Measurements from ENCODE around the gene MSI2. TPM values are rescaled to one million over a fixed set of nuclear protein-coding genes. Genes with fewer than 3 reads are reported as not detected.

Gene MSI2
- polyA plus RNA-seq, 1 experiment = 9.2 TPM

GRCh38 chr17:57636274-57636673 lies 380.0 kb downstream of the MSI2 start:
- H3K27me3 ChIP-seq (ENCODE audit: control insufficient read depth, insufficient read depth, low read length) = no peaks in the 10 kb centered on the region
- H3K36me3 ChIP-seq (ENCODE audit: control insufficient read depth, insufficient read depth, low read length) = no peaks in the 10 kb centered on the region
- POLR2A ChIA-PET = no interaction called here
- TF ChIP-seq CTCF (IDR thresholded peaks at IDR 0.05; ENCODE audit: insufficient read depth, low read depth, low read length) = no peak
- no peak for DNase-seq (ENCODE audit: low read depth)
- no peak overlapping the region for H3K4me3 ChIP-seq (ENCODE audit: low read depth, low read length)
- CTCF ChIA-PET = interaction anchor here (1.7 kb wide), 1 partner anchor 10 kb away, joined by 5 read pairs; no protein-coding TSS in a partner anchor

GRCh38 chr17:57636985-57637665 lies 380.8 kb downstream of the MSI2 start:
- TF ChIP-seq CTCF (IDR thresholded peaks at IDR 0.05; ENCODE audit: insufficient read depth, low read depth, low read length) = no peak
- Histone ChIP-seq H3K36me3 (ENCODE audit: control insufficient read depth, insufficient read depth, low read length) (no peaks in the 10 kb centered on the region), H3K4me3 (ENCODE audit: low read depth, low read length) (no peak overlapping the region), H3K27me3 (ENCODE audit: control insufficient read depth, insufficient read depth, low read length) (no peaks in the 10 kb centered on the region)
- CTCF ChIA-PET = interaction anchor here (1.7 kb wide), 1 partner anchor 9 kb away, joined by 5 read pairs; no protein-coding TSS in a partner anchor
- DNase-seq (ENCODE audit: low read depth) = no peak
- POLR2A ChIA-PET = no interaction called here

GRCh38 chr17:57637666-57638010 lies 381.3 kb downstream of the MSI2 start:
- H3K27me3 ChIP-seq (ENCODE audit: control insufficient read depth, insufficient read depth, low read length) = no peaks in the 10 kb centered on the region
- CTCF ChIA-PET = interaction anchor here (1.2 to 1.7 kb wide), 2 partner anchors 9 to 34 kb away, joined by 3 to 5 read pairs; no protein-coding TSS in a partner anchor
- DNase-seq (ENCODE audit: low read depth) = no peak
- no peak overlapping the region for H3K4me3 ChIP-seq (ENCODE audit: low read depth, low read length)
- no peak for TF ChIP-seq CTCF (IDR thresholded peaks at IDR 0.05; ENCODE audit: insufficient read depth, low read depth, low read length)
- POLR2A ChIA-PET = no interaction called here
- no peaks in the 10 kb centered on the region for H3K36me3 ChIP-seq (ENCODE audit: control insufficient read depth, insufficient read depth, low read length)

GRCh38 chr17:57638284-57638683 lies 382.0 kb downstream of the MSI2 start:
- H3K36me3 ChIP-seq (ENCODE audit: control insufficient read depth, insufficient read depth, low read length) = no peaks in the 10 kb centered on the region
- POLR2A ChIA-PET = no interaction called here
- no peak for TF ChIP-seq CTCF (IDR thresholded peaks at IDR 0.05; ENCODE audit: insufficient read depth, low read depth, low read length)
- H3K27me3 ChIP-seq (ENCODE audit: control insufficient read depth, insufficient read depth, low read length) = no peaks in the 10 kb centered on the region
- CTCF ChIA-PET = interaction anchor here (1.2 to 1.7 kb wide), 2 partner anchors 8 to 34 kb away, joined by 3 to 5 read pairs; no protein-coding TSS in a partner anchor
- no peak for DNase-seq (ENCODE audit: low read depth)
- no peak overlapping the region for H3K4me3 ChIP-seq (ENCODE audit: low read depth, low read length)

GRCh38 chr17:57639381-57639780 lies 383.1 kb downstream of the MSI2 start:
- DNase-seq (ENCODE audit: low read depth) = no peak

More at GRCh38 chr17:57639381-57639780, 383.1 kb downstream of the MSI2 start:
- POLR2A ChIA-PET = no interaction called here
- Histone ChIP-seq H3K4me3 (ENCODE audit: low read depth, low read length) (no peak overlapping the region), H3K36me3 (ENCODE audit: control insufficient read depth, insufficient read depth, low read length) (no peaks in the 10 kb centered on the region), H3K27me3 (ENCODE audit: control insufficient read depth, insufficient read depth, low read length) (no peaks in the 10 kb centered on the region)
- CTCF ChIA-PET = no interaction called here
- TF ChIP-seq CTCF (IDR thresholded peaks at IDR 0.05; ENCODE audit: insufficient read depth, low read depth, low read length) = no peak
